NAMALWA (cell line): ENCODE measurements around the gene PRSS33.

Experiments
- DNase-seq: peaks from one replicate; pipeline ENCODE4 v3.0.0-alpha.2; 2015; ENCODE audit warnings: low spot score

Gene PRSS33

GRCh38 chr16:2787406-2787805 lies at the start of gene PRSS33:
Gene PRSS33, minus strand, starts transcription at chr16:2787560. Its CDS starts 1,013 bp downstream, at chr16:2786547.
- DNase-seq, result no peak

- no peak for DNase-seq
Measured at GRCh38 chr16:2836646-2837508, 49.5 kb upstream of the PRSS33 start.

- no peak for DNase-seq
Measured at GRCh38 chr16:2835638-2836493, 48.5 kb upstream of the PRSS33 start.

- no peak for DNase-seq
Measured at GRCh38 chr16:2834968-2835367, 47.6 kb upstream of the PRSS33 start.

- no peak for DNase-seq
Measured at GRCh38 chr16:2833776-2834175, 46.4 kb upstream of the PRSS33 start.

GRCh38 chr16:2831203-2831602 lies 43.8 kb upstream of the PRSS33 start:
- DNase-seq, result no peak

GRCh38 chr16:2830355-2830695 lies 43.0 kb upstream of the PRSS33 start:
- no peak for DNase-seq

- no peak for DNase-seq
Measured at GRCh38 chr16:2829501-2830354, 42.4 kb upstream of the PRSS33 start, which contains the start of gene ZG16B. Gene ZG16B, plus strand, starts transcription at chr16:2830303. Its CDS starts 139 bp downstream, at chr16:2830442.

GRCh38 chr16:2828876-2829430 lies 41.6 kb upstream of the PRSS33 start:
- no peak for DNase-seq

GRCh38 chr16:2828521-2828840 lies 41.1 kb upstream of the PRSS33 start:
- no peak for DNase-seq

GRCh38 chr16:2827831-2828520 lies 40.6 kb upstream of the PRSS33 start:
- DNase-seq, result no peak

GRCh38 chr16:2827374-2827791 lies 40.0 kb upstream of the PRSS33 start:
- no peak for DNase-seq

GRCh38 chr16:2826591-2827373 lies 39.4 kb upstream of the PRSS33 start:
- DNase-seq, result no peak

- no peak for DNase-seq
Measured at GRCh38 chr16:2825906-2826305, 38.5 kb upstream of the PRSS33 start.

GRCh38 chr16:2825049-2825742 lies 37.8 kb upstream of the PRSS33 start:
- DNase-seq, result no peak

- DNase-seq, result no peak
Measured at GRCh38 chr16:2824626-2825025, 37.3 kb upstream of the PRSS33 start.

- DNase-seq, result no peak
Measured at GRCh38 chr16:2822496-2822895, 35.1 kb upstream of the PRSS33 start.

GRCh38 chr16:2822158-2822495 lies 34.8 kb upstream of the PRSS33 start:
- DNase-seq, result no peak

GRCh38 chr16:2821487-2822157 lies 34.3 kb upstream of the PRSS33 start:
- no peak for DNase-seq
